Hindlimb muscle (tissue), 1 donor: ENCODE data around the gene XPNPEP1. TPM values are rescaled to one million over a fixed set of nuclear protein-coding genes. Genes with fewer than 3 reads are reported as not detected.

Source experiments
- DNase-seq: peaks from one replicate; pipeline ENCODE4 v3.0.0-alpha.2; 2013
- polyA plus RNA-seq: library from polyadenylated mRNA; unstranded; fragments of 120-200 nt; gene quantifications from one replicate; pipeline ENCODE4 v1.2.1, GENCODE V29; 2013; ENCODE audit not compliant: insufficient read length

Gene XPNPEP1
- polyA plus RNA-seq, 1 donor: 73.3 TPM

GRCh38 chr10:109892117-109892516 lies 31.2 kb downstream of the XPNPEP1 start:
- DNase-seq: no peak

- no peak for DNase-seq
Observed at GRCh38 chr10:109891105-109891504, 32.2 kb downstream of the XPNPEP1 start.

GRCh38 chr10:109889867-109890266 lies 33.4 kb downstream of the XPNPEP1 start:
- no peak for DNase-seq

- DNase-seq: no peak
Observed at GRCh38 chr10:109887776-109888175, 35.5 kb downstream of the XPNPEP1 start.

GRCh38 chr10:109887243-109887642 lies 36.1 kb downstream of the XPNPEP1 start:
- DNase-seq: no peak

GRCh38 chr10:109886781-109887140 lies 36.5 kb downstream of the XPNPEP1 start:
- DNase-seq: no peak

- DNase-seq: no peak
Observed at GRCh38 chr10:109886037-109886780, 37.1 kb downstream of the XPNPEP1 start.

- DNase-seq: peak; percentile 88
Observed at GRCh38 chr10:109883859-109884771, 39.2 kb downstream of the XPNPEP1 start.

- DNase-seq: no peak
Observed at GRCh38 chr10:109882251-109883057, 40.9 kb downstream of the XPNPEP1 start.

GRCh38 chr10:109881769-109882057 lies 41.6 kb downstream of the XPNPEP1 start:
- no peak for DNase-seq

GRCh38 chr10:109880886-109881768 lies 42.2 kb downstream of the XPNPEP1 start:
- no peak for DNase-seq

GRCh38 chr10:109877546-109877945 lies 45.8 kb downstream of the XPNPEP1 start:
- no peak for DNase-seq

- DNase-seq: no peak
Observed at GRCh38 chr10:109875828-109876821, 47.2 kb downstream of the XPNPEP1 start.

- DNase-seq: no peak
Observed at GRCh38 chr10:109875151-109875568, 48.2 kb downstream of the XPNPEP1 start.

- DNase-seq: no peak
Observed at GRCh38 chr10:109871476-109871875, 51.8 kb downstream of the XPNPEP1 start.

GRCh38 chr10:109866995-109867635 lies 56.2 kb downstream of the XPNPEP1 start:
- no peak for DNase-seq

- no peak for DNase-seq
Observed at GRCh38 chr10:109866168-109866994, 56.9 kb downstream of the XPNPEP1 start.

GRCh38 chr10:109863775-109864174 lies 59.5 kb downstream of the XPNPEP1 start:
- no peak for DNase-seq

GRCh38 chr10:109862738-109863137 lies 60.6 kb downstream of the XPNPEP1 start:
- DNase-seq: no peak
